ENCODE measurements around the gene DDX6. TPM values are rescaled to one million over a fixed set of nuclear protein-coding genes. Genes with fewer than 3 reads are reported as not detected.
"Not testable (repeated sequence)": the region's sequence is repeated elsewhere in the genome, so short reads cannot be mapped to it uniquely, and the experiment has no call there.

DDX6 gene, protein sequence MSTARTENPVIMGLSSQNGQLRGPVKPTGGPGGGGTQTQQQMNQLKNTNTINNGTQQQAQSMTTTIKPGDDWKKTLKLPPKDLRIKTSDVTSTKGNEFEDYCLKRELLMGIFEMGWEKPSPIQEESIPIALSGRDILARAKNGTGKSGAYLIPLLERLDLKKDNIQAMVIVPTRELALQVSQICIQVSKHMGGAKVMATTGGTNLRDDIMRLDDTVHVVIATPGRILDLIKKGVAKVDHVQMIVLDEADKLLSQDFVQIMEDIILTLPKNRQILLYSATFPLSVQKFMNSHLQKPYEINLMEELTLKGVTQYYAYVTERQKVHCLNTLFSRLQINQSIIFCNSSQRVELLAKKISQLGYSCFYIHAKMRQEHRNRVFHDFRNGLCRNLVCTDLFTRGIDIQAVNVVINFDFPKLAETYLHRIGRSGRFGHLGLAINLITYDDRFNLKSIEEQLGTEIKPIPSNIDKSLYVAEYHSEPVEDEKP
- 22.6 and 41.0 TPM in 2 replicates for total RNA-seq (2014; rRNA removed; shearing (Covaris generic))

DNA sequence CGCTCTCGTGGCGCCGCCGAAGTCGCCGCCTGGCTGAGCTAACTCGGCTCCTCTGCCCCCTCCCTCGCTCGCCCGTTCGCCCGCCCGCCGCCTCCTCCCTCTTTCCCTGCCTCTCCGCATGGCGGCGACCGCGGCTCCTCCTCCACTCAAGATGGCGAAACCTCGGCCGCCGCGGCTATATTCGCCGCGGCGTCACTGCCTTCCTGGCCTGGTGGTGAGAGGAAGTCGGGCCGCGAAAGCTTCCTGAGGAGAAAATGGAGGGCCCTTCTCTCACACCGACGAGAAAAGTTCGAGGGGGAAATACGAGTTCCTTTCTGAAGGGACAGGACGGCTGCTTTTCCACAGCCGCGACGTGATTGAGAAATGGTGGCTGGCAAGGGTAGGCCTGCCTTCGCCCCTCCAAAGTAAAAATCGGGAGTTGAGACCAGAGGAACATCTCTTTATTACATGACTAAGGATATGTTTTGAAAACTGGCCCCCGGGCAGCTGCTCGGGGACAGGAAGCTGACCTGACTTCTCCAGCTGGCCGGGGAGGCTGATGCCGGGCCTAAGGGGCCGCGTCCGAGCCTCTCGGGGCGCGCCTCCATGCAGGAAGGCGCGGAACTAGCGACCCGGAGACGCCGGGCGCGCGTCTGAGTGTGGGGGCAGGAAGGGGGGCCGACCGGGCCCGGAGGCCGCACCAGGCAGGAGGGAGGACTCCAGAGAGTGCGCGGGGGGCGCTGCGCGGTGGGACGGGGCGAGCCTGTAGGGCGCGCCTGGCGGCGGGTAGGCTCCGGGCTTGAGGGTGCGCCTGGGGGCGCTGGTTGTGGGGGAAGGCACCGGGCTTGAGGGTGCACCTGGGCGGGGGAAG is at the start of gene DDX6:
DDX6 (minus strand) TSS at position 54 of the 850 bp plus-strand sequence. CDS start 4,913 bp downstream, outside the sequence.
- 0 out of 2 replicates have a peak, but pooled peaks cover 3% of the 10 kb centered on the region for H3K36me3 ChIP-seq
- H3K27ac ChIP-seq: peak within 1 kb of the TSS; percentile 91
- no peaks in the 10 kb centered on the region for H3K27me3 ChIP-seq (replicated peaks)
- no peaks in the 10 kb centered on the region for H3K9me3 ChIP-seq (replicated peaks)
- peak within 1 kb of the TSS; percentile 78 for H3K4me3 ChIP-seq
- peak; percentile 72 to 85 for DNase-seq (ENCODE audit: low read depth in 1 of 2, low spot score in 2 of 2)
- H3K4me1 ChIP-seq (replicated peaks): peaks cover 10% of the 10 kb centered on the region; the same call in 1 of the 2 replicates

DNA sequence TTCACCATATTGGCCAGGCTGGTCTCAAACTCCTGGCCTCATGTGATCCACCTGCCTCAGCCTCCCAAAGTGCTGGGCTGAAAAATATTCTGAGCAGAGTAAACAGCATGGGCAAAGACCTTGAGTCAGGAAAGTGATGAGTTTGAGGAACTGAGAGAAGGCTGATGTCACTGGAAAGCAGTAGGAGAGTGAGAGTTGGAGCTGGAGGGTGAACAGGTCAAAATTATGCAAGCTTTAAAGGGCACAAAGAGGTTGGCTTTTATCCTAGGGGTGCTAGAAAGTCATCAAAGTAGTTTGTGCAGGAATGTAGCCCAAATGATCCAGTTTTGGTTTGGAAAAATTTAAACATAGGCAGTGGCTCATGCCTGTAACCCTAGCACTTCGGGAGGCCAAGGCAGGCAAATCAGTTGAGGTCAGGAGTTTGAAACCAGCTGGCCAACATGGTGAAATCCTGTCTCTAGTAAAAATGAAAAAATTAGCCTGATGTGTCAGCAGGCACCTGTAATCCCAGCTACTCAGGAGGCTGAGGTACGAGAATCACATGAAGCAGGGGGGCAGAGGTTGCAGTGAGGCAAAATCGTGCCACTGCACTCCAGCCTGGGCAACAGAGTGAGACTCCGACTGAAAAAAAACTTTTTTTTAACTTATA is 48.1 kb upstream of the DDX6 start:
- Histone ChIP-seq H3K4me1 (replicated peaks) (no peaks in the 10 kb centered on the region), H3K27ac (no peak overlapping the region), H3K27me3 (replicated peaks) (no peaks in the 10 kb centered on the region), H3K9me3 (replicated peaks) (no peaks in the 10 kb centered on the region), H3K4me3 (no peak overlapping the region), H3K36me3 (no peaks in the 10 kb centered on the region)
- no peak for DNase-seq (ENCODE audit: low read depth in 1 of 2, low spot score in 2 of 2)

DNA sequence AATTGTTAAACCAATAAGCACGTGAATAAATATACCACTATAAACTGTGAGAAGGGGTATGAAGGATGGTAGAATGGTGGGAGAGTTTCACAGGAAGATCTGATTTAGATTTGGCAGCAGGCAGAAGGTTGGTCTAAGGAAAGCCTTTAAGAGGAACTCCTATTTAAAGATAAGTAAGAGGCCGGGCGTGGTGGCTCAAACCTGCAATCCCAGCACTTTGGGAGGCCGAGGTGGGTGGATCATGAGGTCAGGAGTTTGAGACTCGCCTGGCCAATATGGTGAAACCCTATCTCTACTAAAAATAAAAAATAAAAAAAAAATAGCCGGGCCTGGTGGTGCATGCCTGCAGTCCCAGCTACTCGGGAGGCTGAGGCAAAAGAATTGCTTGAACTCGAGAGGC is 46.9 kb upstream of the DDX6 start:
- no peak for DNase-seq (ENCODE audit: low read depth in 1 of 2, low spot score in 2 of 2)

DNA sequence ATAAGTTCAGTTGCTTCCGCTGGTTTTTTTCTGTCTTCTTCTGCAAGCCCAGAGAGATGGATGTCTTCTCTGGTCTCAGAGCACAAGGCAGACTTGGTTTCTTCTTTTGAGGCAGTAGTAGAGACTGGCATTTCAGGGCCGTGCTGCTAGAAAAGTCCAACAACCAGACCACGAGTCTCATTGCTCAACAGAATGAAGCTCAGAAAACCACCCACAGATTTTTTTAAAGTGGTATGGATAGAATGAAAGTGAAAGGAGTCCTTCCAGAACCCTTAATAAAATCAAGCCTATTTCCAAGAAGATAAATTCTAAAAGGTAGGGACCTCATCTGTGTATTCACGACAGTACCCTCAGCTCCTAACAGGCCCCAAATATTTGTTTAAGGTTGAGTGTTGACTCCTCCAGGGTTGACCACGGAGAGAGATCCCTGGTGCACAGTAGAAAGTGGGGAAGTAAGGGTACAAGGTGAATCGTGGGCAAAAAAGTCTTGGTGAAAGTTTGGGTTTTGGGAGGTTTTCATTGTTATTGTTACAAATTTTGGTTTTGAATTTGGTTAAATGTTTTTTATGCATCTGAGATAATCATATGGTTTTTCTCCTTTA is 43.6 kb upstream of the DDX6 start:
- no peaks in the 10 kb centered on the region for H3K36me3 ChIP-seq
- H3K27ac ChIP-seq: no peak overlapping the region
- no peaks in the 10 kb centered on the region for H3K9me3 ChIP-seq (replicated peaks)
- H3K4me3 ChIP-seq: no peak overlapping the region
- DNase-seq (ENCODE audit: low read depth in 1 of 2, low spot score in 2 of 2): no peak
- no peaks in the 10 kb centered on the region for H3K27me3 ChIP-seq (replicated peaks)
- H3K4me1 ChIP-seq (replicated peaks): no peaks in the 10 kb centered on the region

More for the DNA sequence above, 46.9 kb upstream of the DDX6 start:
- Histone ChIP-seq H3K27me3 (replicated peaks) (no peaks in the 10 kb centered on the region), H3K9me3 (replicated peaks) (no peaks in the 10 kb centered on the region), H3K27ac (no peak overlapping the region), H3K4me1 (replicated peaks) (no peaks in the 10 kb centered on the region), H3K36me3 (no peaks in the 10 kb centered on the region), H3K4me3 (no peak overlapping the region)

DNA sequence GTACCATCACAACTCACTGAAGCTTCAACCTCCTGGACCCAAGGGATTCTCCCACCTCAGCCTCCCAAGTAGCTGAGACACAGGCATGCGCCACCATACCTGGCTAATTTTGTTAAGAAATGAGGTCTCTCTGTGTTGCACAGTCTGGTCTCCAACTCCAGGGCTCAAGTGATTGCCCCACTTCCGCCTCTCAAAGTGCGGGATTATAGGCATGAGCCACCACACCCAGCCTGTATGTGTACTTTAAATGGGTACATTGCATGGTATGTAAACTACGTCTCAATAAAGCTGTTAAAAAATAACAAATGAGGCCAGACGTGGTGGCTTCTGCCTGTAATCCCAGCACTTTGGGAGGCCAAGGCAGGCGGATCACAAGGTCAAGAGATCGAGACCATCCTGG is 36.2 kb upstream of the DDX6 start:
- no peaks in the 10 kb centered on the region for H3K9me3 ChIP-seq (replicated peaks)
- H3K27me3 ChIP-seq (replicated peaks): no peaks in the 10 kb centered on the region
- no peaks in the 10 kb centered on the region for H3K4me1 ChIP-seq (replicated peaks)
- H3K4me3 ChIP-seq: no peak overlapping the region
- H3K27ac ChIP-seq: no peak overlapping the region
- DNase-seq (ENCODE audit: low read depth in 1 of 2, low spot score in 2 of 2): no peak
- H3K36me3 ChIP-seq: no peaks in the 10 kb centered on the region

DNA sequence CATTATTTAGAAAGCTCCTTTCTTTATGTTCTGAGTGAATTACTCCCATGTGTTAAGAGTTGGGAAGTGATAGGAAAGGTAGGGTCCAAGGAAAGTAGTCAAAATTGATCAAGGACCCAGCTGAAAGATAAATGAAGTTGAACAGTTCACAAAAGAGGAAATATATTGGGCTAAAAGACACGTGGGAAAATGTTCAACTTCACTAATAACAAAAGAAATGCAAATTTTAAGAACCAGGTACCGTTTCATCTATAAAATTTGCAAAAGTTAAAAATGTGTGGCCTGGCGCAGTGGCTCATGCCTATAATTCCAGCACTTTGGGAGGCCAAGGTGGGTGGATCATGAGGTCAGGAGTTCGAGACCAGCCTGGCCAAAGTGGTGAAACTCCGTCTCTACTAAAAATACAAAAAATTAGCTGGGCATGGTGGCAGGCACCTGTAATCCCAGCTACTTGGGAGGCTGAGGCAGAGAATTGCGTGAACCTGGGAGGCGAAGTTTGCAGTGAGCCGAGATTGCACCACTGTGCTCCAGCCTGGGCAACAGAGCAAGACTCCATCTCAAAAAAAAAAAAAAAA is 32.1 kb upstream of the DDX6 start:
- not testable (repeated sequence) for H3K27me3 ChIP-seq (replicated peaks); H3K4me3 ChIP-seq; H3K27ac ChIP-seq; DNase-seq (ENCODE audit: low read depth in 1 of 2, low spot score in 2 of 2); H3K4me1 ChIP-seq (replicated peaks); H3K9me3 ChIP-seq (replicated peaks); H3K36me3 ChIP-seq

DNA sequence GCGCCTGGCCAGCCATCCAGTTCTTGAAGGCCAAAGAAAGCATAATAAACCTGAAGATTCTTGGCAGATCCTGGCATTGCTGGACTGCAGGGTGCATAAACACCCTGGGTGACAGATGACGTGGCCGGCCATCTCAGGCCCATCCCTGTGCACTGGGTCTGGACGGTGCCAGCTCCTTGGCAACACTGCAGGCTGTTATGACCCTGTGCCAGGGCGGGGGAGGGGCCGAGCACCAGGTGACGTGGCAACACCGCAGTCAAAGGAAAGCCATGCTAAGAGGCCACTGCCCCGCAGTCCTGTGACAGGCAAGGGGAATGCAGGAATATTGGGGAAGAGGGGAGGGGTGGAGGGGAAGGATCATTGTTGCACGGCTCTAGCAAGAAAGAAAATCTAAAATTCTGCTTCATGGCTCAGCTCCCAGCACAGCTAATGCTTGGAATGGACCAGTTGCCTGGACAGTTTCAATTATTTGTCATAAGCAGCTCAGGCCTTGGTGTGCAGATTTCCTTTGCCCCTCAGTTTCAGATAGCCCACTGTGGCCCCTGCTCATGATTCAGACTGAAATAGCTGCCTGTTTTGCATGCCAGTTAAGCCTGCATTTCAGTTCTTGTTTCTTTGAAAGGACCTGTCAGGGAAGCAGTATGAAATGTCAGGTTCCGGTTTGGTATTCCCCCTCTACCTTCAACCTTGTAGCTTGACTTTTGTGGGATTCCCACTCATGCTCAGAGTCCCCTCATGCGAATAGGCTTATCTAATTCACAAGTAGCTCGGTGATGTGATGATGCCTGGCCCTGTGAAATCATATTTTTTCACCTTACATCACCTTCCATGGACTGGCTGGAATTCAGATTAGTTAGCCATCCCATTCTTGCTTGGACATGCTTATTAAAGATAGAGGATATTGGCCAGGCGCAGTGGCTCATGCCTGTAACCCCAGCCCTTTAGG is 29.7 kb upstream of the DDX6 start:
- no peak overlapping the region for H3K27ac ChIP-seq
- no peaks in the 10 kb centered on the region for H3K36me3 ChIP-seq
- no peak for DNase-seq (ENCODE audit: low read depth in 1 of 2, low spot score in 2 of 2)
- no peaks in the 10 kb centered on the region for H3K4me1 ChIP-seq (replicated peaks)
- H3K4me3 ChIP-seq: no peak overlapping the region
- H3K27me3 ChIP-seq (replicated peaks): no peaks in the 10 kb centered on the region
- no peaks in the 10 kb centered on the region for H3K9me3 ChIP-seq (replicated peaks)

DNA sequence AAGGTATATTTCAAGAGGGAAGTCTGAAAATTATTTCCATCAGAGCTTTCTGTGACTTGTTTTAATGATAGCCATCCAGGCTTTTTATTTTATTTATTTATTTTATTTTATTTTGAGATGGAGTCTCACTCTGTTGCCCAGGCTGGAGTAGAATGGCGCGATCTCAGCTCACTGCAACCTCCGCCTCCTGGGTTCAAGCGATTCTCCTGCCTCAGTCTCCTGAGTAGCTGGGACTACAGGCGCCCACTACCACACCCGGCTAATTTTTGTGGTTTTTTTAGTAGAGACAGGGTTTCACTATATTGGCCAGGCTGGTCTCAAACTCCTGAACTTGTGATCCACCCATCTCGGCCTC is 29.0 kb upstream of the DDX6 start:
- DNase-seq (ENCODE audit: low read depth in 1 of 2, low spot score in 2 of 2); H3K27me3 ChIP-seq (replicated peaks); H3K36me3 ChIP-seq; H3K9me3 ChIP-seq (replicated peaks); H3K4me1 ChIP-seq (replicated peaks); H3K27ac ChIP-seq; H3K4me3 ChIP-seq: not testable (repeated sequence)

DNA sequence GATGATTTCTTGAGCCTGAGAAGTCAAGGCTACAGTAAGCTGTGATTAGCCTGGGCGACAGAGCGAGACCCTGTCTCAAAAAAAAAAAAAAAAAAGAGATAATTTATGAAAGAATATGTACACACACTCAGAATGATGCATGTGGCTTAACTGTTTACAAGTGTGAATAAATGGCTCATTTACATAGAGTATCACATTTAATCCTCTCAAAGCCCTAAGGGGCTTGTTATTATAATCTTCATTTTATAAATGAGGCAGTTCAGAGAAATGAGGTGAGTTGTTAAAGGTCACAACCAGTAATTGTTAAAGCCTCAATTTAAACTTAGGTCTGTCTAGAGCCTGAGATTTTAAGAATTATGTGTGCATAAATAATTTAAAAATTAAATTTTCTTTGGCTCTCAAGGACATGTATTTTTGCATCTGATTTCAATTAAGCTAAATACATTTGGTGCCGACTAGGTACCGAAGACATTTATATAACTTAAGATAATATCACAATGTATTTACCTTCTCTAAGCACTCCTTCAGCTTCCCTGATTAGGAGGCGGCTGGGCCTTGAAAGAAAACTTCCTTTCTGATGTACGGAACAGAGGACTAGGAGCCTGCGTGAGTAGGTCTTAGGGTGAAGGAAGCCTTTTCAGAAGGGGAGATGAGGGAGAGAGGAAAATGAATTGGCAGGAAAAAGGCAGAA is 28.5 kb upstream of the DDX6 start:
- no peaks in the 10 kb centered on the region for H3K9me3 ChIP-seq (replicated peaks)
- no peaks in the 10 kb centered on the region for H3K36me3 ChIP-seq
- no peak for DNase-seq (ENCODE audit: low read depth in 1 of 2, low spot score in 2 of 2)
- no peak overlapping the region for H3K27ac ChIP-seq
- no peaks in the 10 kb centered on the region for H3K4me1 ChIP-seq (replicated peaks)
- H3K4me3 ChIP-seq: no peak overlapping the region
- no peaks in the 10 kb centered on the region for H3K27me3 ChIP-seq (replicated peaks)

DNA sequence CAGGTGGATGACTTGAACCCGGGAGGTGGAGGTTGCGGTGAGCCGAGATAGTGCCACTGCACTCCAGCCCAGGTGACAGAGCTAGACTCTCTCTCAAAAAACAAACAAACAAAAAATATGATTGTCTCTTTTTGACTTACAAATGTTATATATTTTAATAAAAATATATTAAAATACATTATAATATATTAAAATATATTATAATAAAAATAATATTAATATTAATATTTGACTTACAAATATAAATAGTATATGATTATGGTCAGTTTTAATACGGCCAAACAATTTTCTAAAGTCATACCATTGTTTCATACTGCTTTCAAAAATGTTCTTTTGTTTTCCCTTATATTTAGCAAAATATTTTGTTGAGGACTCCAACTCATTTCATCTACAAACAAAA is 27.2 kb upstream of the DDX6 start:
- no peak overlapping the region for H3K4me3 ChIP-seq
- no peaks in the 10 kb centered on the region for H3K36me3 ChIP-seq
- H3K9me3 ChIP-seq (replicated peaks): no peaks in the 10 kb centered on the region
- H3K27me3 ChIP-seq (replicated peaks): no peaks in the 10 kb centered on the region
- no peaks in the 10 kb centered on the region for H3K4me1 ChIP-seq (replicated peaks)
- DNase-seq (ENCODE audit: low read depth in 1 of 2, low spot score in 2 of 2): no peak
- H3K27ac ChIP-seq: no peak overlapping the region

DNA sequence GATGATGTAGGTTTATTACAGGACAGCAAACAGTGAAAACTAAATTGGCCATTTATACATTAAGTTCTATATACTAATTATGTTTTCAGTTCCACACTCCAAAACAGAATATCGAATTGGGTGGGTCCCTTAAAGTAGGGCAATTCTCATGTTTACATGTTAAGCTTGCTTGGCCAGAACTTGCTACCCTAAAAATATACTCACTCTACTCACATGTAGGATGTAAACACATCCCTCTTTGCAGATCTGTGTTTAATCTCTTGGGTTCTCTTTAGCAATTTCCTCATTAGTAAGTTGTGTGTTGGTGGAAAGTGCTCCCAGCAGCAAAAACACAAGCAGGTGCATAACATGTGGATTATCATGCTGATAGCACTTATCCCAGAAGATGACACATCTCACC is 22.6 kb upstream of the DDX6 start:
- Histone ChIP-seq H3K9me3 (replicated peaks) (no peaks in the 10 kb centered on the region), H3K4me1 (replicated peaks) (no peaks in the 10 kb centered on the region), H3K27me3 (replicated peaks) (no peaks in the 10 kb centered on the region)

DNA sequence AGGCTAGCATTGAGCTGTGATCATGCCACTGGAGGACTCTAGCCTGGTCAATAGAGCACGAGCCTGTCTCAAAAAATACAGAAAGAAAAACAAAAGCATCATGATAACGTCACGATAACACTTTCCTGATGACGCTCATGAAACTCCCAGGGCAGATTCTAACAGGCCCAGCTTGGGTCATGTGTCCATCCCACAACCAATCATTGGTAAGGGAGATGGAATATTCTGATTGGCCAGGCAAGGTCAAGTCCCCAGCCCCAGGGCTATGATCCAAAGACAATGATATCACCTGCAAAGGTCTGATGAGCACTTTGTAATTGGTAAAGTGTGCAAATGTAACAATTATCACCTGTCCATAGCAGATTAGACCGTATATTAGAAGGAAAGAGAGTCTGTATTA is 21.5 kb upstream of the DDX6 start:
- no peak for DNase-seq (ENCODE audit: low read depth in 1 of 2, low spot score in 2 of 2)
- Histone ChIP-seq H3K27me3 (replicated peaks) (no peaks in the 10 kb centered on the region), H3K36me3 (no peaks in the 10 kb centered on the region), H3K27ac (no peak overlapping the region), H3K4me1 (replicated peaks) (no peaks in the 10 kb centered on the region), H3K4me3 (no peak overlapping the region), H3K9me3 (replicated peaks) (no peaks in the 10 kb centered on the region)

More for the DNA sequence above, 22.6 kb upstream of the DDX6 start:
- Histone ChIP-seq H3K4me3 (no peak overlapping the region), H3K27ac (no peak overlapping the region), H3K36me3 (no peaks in the 10 kb centered on the region)
- no peak for DNase-seq (ENCODE audit: low read depth in 1 of 2, low spot score in 2 of 2)
